K562 (cell line): Measurements from ENCODE around the gene RNASE7. TPM values are rescaled to one million over a fixed set of nuclear protein-coding genes. Genes with fewer than 3 reads are reported as not detected.

ENCODE experiments used
- HNRNPH1 ChIP-seq: fragments of 200-400 bp; formaldehyde crosslinking; optimal IDR thresholded peaks from 2 replicates; pipeline ENCODE3; 2017; ENCODE audit warnings: low read depth, mild to moderate bottlenecking, low read length, moderate library complexity
- MBD2 ChIP-seq: sonication (generic); IDR thresholded peaks from 2 replicates; pipeline ENCODE4 v1.6.1; 2016; ENCODE audit warnings: low read depth, borderline replicate concordance
- NFIC ChIP-seq: fragments of 450-650 bp; IDR thresholded peaks from 2 replicates; pipeline ENCODE4 v1.6.1; 2017; ENCODE audit warnings: mild to moderate bottlenecking, inconsistent platforms
- REST ChIP-seq, 2 experiments: fragments of 450-650 bp; formaldehyde crosslinking in 1 of 2; IDR thresholded peaks; 2 replicates each; pipeline versions ENCODE4 v1.4.0 to v1.6.1; 2014 to 2020; ENCODE audit warnings: mild to moderate bottlenecking in 2 of 2, borderline replicate concordance in 1 of 2, low read depth in 1 of 2
- ZNF318 ChIP-seq, 2 experiments: fragments of 450-650 bp; IDR thresholded peaks; 2 replicates each; pipeline ENCODE4 v1.6.1; 2016; ENCODE audit warnings: mild to moderate bottlenecking in 2 of 2, borderline replicate concordance in 1 of 2, low read depth in 1 of 2, moderate library complexity in 1 of 2
- ZNF740 ChIP-seq, 3 experiments: fragments of 200-800 bp in 1 of 3; sonication (Bioruptor generic) in 1 of 3; sonication (generic) in 1 of 3; formaldehyde crosslinking in 1 of 3; IDR thresholded peaks; 2 replicates each; pipeline versions ENCODE4 v1.6.1 to v1.8.0; 2016 to 2022; ENCODE audit warnings: mild to moderate bottlenecking in 2 of 3, missing compliant biosample characterization in 2 of 3, missing genetic modification characterization in 2 of 3, missing genetic modification reagents in 1 of 3
- polyA plus RNA-seq, 8 experiments: library from polyadenylated mRNA; depleted of rRNA in 4 of 8; stranded (reverse) in 5 of 8; unstranded in 3 of 8; fragments of >200 nt; fragmentation: Nextera tagmentation in 2 of 8; fragmentation: Illumina TruSeq in 1 of 8; extraction: Ambion mirVana in 2 of 8; extraction: Trizol in 1 of 8; gene quantifications; 2 replicates each; pipeline versions ENCODE4 v1.2.1 to v1.2.3, GENCODE V29; 2011 to 2014; ENCODE audit warnings: inconsistent platforms in 1 of 8, missing spikeins in 1 of 8
- total RNA-seq, 7 experiments: library from RNA; depleted of rRNA in 6 of 7; stranded (reverse); fragments of >200 nt in 6 of 7; fragmentation: Illumina TruSeq in 2 of 7; extraction: Trizol in 2 of 7; gene quantifications; 2 replicates each; pipeline versions ENCODE4 v1.2.1 to v1.2.3, GENCODE V29; 2011 to 2021; ENCODE audit warnings: low replicate concordance in 1 of 7

Gene RNASE7
- total and polyA plus RNA-seq, 9 of the 15 experiments (the other 6 are each of a cell fraction or from before 2014, with no cell fraction given) = not detected

GRCh38 chr14:21077672-21078071 lies 35.5 kb downstream of the RNASE7 start (continued):
- TF ChIP-seq REST (IDR thresholded peaks at IDR 0.05; ENCODE audit: borderline replicate concordance) (no peak), REST (CRISPR knock-in tag; IDR thresholded peaks at IDR 0.05; ENCODE audit: low read depth) (no peak), ZNF318 (IDR thresholded peaks at IDR 0.05; ENCODE audit: borderline replicate concordance in 1 of 2, low read depth in 1 of 2) (no peak), ZNF740 (CRISPR knock-in tag; IDR thresholded peaks at IDR 0.05) (no peak), ZNF740 (tag; IDR thresholded peaks at IDR 0.05) (no peak), HNRNPH1 (no peak), NFIC (no peak), MBD2 (no peak)
